LNCAP (cell line): Measurements from ENCODE around the gene SLITRK4.

Experiments used
- CTCF ChIP-seq: fragments of 450-650 bp; IDR thresholded peaks from 2 replicates; pipeline ENCODE4 v1.5.1; 2017; ENCODE audit warnings: mild to moderate bottlenecking

The SLITRK4 gene

GRCh38 chrX:143635915-143636314 is at the start of gene SLITRK4:
TSS of gene SLITRK4 (minus strand) at chrX:143636101. CDS start at chrX:143631108, 4,993 bp downstream.
- no peak for TF ChIP-seq CTCF

- TF ChIP-seq CTCF: no peak
These were observed 47.6 kb upstream of the SLITRK4 start for GRCh38 chrX:143683486-143683885.

- no peak for TF ChIP-seq CTCF
These were observed 39.0 kb upstream of the SLITRK4 start for GRCh38 chrX:143674926-143675325.

DNA sequence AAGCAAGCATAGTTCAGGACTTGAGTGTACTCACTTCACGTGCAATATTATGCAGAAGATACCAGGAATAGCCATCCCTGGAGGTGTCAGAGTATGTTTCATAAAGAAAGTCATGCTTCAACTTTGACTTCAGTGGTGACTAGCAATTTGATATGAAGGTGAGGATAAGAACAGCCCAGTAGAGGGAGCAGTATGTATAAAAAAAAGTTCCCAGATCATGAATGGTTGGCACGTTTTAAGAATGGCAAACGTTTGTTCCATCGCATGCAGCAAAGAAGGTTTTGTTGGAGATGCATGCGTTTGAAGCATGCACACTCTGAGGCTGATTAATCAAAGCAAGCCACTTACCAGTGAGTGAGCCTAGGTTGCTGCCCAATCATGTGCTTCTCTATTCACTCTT is 33.5 kb upstream of the SLITRK4 start:
- TF ChIP-seq CTCF: no peak

- TF ChIP-seq CTCF: peak; percentile 47; the same call in 1 of the 2 replicates
These were observed 28.4 kb upstream of the SLITRK4 start for GRCh38 chrX:143664302-143664701.

GRCh38 chrX:143663755-143664154 is 27.9 kb upstream of the SLITRK4 start:
- no peak for TF ChIP-seq CTCF

- TF ChIP-seq CTCF: no peak
These were observed 25.4 kb upstream of the SLITRK4 start for GRCh38 chrX:143661286-143661685.

DNA sequence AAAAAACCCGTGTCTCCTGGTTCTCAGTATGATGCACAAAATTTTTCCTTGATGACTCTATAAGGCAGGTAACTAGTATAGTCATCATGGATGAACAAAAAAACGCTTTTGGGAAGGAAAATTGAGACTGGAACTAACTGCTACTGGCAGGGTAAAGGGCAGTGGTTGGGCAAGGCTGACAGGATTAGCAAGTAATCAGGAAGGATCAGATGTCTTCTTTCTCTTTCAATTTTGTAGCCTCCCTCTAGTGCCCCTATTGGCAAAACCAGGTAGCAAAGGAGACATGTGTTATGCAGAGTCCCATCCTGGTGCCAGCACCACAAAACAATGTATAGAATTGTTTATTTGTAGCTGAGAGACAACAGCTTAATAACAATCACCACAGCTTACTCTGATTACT is 12.8 kb upstream of the SLITRK4 start:
- no peak for TF ChIP-seq CTCF
